NT2/D1 (cell line): ENCODE results near the gene EPHA3.

ENCODE experiments used
- SUZ12 ChIP-seq: IDR thresholded peaks from 2 replicates; pipeline ENCODE4 v1.6.1; 2011; ENCODE audit not compliant: insufficient read length, insufficient read depth; ENCODE audit errors: extremely low read depth
- YY1 ChIP-seq: IDR thresholded peaks from 2 replicates; pipeline ENCODE4 v1.6.1; 2011; ENCODE audit not compliant: insufficient read length, insufficient read depth
- ZNF274 ChIP-seq: IDR thresholded peaks from 2 replicates; pipeline ENCODE4 v1.6.1; 2011; ENCODE audit warnings: mild to moderate bottlenecking, low read depth, low read length

GRCh38 chr3:89504432-89504831 is 397.0 kb downstream of the EPHA3 start:
- no peak for TF ChIP-seq YY1
- no peak for TF ChIP-seq ZNF274
- no peak for TF ChIP-seq SUZ12
